NCI-H2081 treated with DMSO at 0.1 percent for 48 hours (cell line): ENCODE results near the gene DPPA3.
"Not testable (repeated sequence)": the region's sequence is repeated elsewhere in the genome, so short reads cannot be mapped to it uniquely, and the experiment has no call there.

Experiments used
- DNase-seq: peaks from one replicate; lab custom pipeline; 2025; lab: John Stamatoyannopoulos, UW

Gene DPPA3

GRCh38 chr12:7730984-7731383 is 19.8 kb downstream of the DPPA3 start:
- not testable (repeated sequence) for DNase-seq

- no peak for DNase-seq
Measured at GRCh38 chr12:7731486-7731885, 20.3 kb downstream of the DPPA3 start.

- DNase-seq: no peak
Measured at GRCh38 chr12:7732993-7733392, 21.8 kb downstream of the DPPA3 start.

GRCh38 chr12:7747246-7747645 is 36.0 kb downstream of the DPPA3 start, which contains the start of gene CLEC4C:
CLEC4C (minus strand) TSS chr12:7747375; CDS start chr12:7747348, 27 bp downstream.
- DNase-seq: no peak

- no peak for DNase-seq
Measured at GRCh38 chr12:7748852-7749251, 37.6 kb downstream of the DPPA3 start.

- DNase-seq: no peak
Measured at GRCh38 chr12:7749442-7749841, 38.2 kb downstream of the DPPA3 start.

GRCh38 chr12:7750350-7750749 is 39.1 kb downstream of the DPPA3 start:
- no peak for DNase-seq

GRCh38 chr12:7751394-7751793 is 40.2 kb downstream of the DPPA3 start:
- DNase-seq: no peak

GRCh38 chr12:7751941-7752922 is 41.0 kb downstream of the DPPA3 start:
- not testable (repeated sequence) for DNase-seq

GRCh38 chr12:7755668-7756067 is 44.4 kb downstream of the DPPA3 start:
- DNase-seq: not testable (repeated sequence)

GRCh38 chr12:7756993-7757392 is 45.8 kb downstream of the DPPA3 start:
- no peak for DNase-seq

GRCh38 chr12:7758766-7759140 is 47.5 kb downstream of the DPPA3 start:
- DNase-seq: no peak
